ENCODE results near the gene MTHFSD.
A peak's percentile ranks its signal among the peaks of the same experiment; 100 is the strongest.

Gene MTHFSD

DNA sequence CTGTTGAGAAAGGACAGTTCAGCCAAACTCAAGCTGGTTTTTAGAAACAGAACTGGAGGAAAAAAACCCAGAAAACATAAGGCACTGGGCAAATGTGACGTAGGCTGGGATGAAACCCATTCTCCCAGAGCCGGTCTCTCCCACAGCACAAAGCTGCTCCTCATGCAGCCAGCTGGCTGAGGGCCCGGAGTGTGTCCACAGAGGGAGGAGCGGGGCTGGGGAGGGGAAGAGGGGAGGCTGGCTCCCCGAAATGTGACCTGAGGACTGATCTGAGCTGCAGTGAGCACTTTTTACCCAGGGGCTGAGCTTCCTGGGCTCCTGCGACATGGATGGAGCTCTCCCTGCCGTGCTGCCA, 23.9 kb downstream of the MTHFSD start:
- no peak for DNase-seq (ENCODE audit: low spot score)
- Histone ChIP-seq H3K27ac (peak overlapping the region in 1 of 2 donors; percentile 30), H3K4me3 (no peak overlapping the region)
- TF ChIP-seq, protein P1, sequence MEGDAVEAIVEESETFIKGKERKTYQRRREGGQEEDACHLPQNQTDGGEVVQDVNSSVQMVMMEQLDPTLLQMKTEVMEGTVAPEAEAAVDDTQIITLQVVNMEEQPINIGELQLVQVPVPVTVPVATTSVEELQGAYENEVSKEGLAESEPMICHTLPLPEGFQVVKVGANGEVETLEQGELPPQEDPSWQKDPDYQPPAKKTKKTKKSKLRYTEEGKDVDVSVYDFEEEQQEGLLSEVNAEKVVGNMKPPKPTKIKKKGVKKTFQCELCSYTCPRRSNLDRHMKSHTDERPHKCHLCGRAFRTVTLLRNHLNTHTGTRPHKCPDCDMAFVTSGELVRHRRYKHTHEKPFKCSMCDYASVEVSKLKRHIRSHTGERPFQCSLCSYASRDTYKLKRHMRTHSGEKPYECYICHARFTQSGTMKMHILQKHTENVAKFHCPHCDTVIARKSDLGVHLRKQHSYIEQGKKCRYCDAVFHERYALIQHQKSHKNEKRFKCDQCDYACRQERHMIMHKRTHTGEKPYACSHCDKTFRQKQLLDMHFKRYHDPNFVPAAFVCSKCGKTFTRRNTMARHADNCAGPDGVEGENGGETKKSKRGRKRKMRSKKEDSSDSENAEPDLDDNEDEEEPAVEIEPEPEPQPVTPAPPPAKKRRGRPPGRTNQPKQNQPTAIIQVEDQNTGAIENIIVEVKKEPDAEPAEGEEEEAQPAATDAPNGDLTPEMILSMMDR (IDR thresholded peaks at IDR 0.05) = no peak

DNA sequence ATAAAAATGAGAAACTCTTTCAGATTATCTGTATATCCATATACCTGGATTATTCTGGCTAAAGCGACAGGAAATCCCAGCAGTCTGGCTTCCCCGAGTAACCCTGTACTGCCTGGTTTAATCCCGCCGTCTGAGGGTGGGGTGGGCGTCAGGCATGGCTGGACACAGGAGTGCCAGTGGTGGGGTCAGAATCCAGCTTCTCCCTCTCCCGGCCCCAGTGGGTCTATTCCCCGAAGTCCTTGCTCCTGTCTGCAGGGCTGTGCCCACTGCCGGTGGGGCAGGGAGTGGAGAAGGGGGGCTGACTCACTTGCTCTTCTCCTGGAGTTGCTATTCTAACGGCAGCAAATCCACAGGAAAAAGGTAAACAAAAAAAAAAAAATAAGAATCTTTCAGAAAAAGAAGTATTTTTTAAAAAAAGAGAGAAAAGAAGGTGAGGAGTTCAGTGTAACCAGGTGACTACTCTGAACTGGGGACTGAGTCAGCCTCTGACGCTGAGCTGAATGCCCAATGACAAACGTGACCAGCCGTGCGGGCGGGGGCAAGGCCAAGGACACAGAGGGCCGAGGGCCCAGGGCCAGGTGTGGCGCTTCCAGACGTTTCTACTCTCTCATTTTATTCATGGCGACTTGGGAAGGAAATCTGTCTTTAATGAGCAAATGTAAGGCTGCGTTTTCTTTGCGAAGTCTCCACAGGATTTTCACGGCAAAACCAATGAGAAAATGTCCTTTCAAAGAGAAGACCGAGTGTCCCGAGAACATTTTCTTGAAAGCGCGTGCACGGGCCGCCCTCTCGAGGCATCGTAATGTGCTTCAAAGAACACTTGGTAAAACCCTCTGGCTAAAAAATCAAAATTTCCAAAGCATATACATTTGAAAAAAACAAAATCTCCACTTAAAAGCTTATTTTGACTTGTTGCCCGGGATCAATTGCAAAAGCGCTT, 24.5 kb downstream of the MTHFSD start:
- TF ChIP-seq, protein P1 (IDR thresholded peaks at IDR 0.05) = no peak
- DNase-seq (ENCODE audit: low spot score) = no peak

DNA sequence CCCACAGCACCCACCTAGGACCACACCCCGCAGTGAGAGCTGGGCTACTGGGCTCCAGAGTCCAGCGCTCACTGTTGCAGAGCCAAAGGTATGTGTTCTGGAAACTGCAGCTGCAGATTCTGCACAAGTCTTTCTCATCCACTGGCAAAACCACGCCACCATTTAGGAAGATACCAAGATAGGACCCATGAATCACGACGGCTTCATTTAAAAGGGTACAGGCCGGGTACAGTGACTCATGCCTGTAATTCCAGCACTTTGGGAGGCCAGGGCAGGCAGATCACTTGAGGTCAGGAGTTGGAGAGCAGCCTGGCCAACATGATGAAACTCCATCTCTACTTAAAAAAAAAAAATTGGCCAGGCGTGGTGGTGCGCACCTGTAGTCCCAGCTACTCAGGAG, 25.9 kb downstream of the MTHFSD start:
- Histone ChIP-seq H3K27ac (no peak overlapping the region), H3K4me3 (no peak overlapping the region)
- TF ChIP-seq, protein P1 (IDR thresholded peaks at IDR 0.05) = no peak
- DNase-seq (ENCODE audit: low spot score) = no peak

More for the DNA sequence above, 24.5 kb downstream of the MTHFSD start:
- H3K4me3 ChIP-seq = no peak overlapping the region
- H3K27ac ChIP-seq = peak overlapping the region in 1 of 2 donors; percentile 30

DNA sequence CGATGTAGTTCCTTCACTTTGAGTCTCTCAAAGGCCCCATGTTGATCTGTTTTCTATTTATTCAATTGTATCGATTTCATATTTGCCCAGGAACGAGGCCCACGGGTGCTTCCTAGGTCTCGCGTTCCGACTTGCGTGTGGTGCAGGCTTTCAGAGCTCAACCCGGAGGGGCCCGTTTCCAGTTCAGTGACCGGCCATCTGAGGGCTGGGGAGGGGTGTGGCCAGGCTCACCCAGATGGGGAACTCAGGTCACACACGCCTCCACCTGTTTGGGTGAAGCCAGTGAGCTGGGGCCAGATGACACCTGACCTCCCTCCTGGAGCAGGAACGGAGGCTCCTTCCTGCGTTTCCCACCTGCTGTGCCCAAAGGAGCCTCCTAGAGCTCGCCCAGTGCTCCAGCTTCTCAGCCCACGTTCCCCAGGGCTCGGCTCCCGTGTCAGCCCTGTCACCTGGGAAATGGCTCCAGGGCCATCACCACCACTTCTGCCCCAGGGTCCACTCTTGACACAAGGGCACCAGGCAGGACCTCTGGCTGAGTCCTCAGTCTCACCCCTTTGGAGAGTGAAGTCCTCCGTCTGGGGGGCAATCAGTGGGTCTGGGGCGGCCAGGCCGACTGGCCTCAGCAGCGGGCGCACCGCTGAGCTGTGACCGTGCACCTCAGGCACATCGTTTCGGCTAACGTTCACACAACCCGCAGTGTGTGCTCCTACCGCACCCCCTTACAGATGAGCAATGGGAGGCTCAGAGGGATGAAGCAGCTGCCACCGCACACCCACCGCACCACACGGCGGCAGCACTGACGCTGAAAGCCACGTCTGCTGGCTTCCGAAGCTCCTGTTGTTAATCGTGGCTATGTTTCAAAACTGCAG, 26.7 kb downstream of the MTHFSD start:
- Histone ChIP-seq H3K4me3 (no peak overlapping the region), H3K27ac (no peak overlapping the region)
- TF ChIP-seq, protein P1 (IDR thresholded peaks at IDR 0.05) = no peak
- DNase-seq (ENCODE audit: low spot score) = no peak

- no peak overlapping the region for H3K4me3 ChIP-seq
- TF ChIP-seq, protein P1 (IDR thresholded peaks at IDR 0.05) = no peak
- no peak overlapping the region for H3K27ac ChIP-seq
- DNase-seq (ENCODE audit: low spot score) = no peak
Measured at GRCh38 chr16:86527366-86527765, 27.7 kb downstream of the MTHFSD start.

DNA sequence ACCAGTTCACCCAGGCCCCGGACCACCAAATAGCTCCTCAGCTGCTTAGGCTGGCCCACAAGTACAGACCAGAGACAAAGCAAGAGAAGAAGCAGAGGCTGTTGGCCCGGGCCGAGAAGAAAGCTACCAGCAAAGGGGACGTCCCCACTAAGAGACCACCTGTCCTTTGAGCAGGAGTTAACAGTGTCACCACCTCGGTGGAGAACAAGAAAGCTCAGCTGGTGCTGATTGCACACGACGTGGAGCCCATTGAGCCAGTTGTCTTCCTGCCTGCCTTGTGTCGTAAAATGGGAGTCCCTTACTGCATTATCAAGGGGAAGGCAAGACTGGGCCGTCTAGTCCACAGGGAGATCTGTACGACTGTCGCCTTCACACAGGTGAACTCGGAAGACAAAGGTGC, 29.3 kb downstream of the MTHFSD start:
- no peak for DNase-seq (ENCODE audit: low spot score)
- Histone ChIP-seq H3K27ac (no peak overlapping the region), H3K4me3 (no peak overlapping the region)

More for the DNA sequence above, 29.3 kb downstream of the MTHFSD start:
- TF ChIP-seq, protein P1 (IDR thresholded peaks at IDR 0.05) = no peak

Measured in coronary artery (tissue), 2 donors.